K562 (cell line): ENCODE data around the gene SYNJ2. TPM values are rescaled to one million over a fixed set of nuclear protein-coding genes. Genes with fewer than 3 reads are reported as not detected.

Source experiments
- ATF1 ChIP-seq, 2 experiments: fragments of 450-650 bp in 1 of 2; IDR thresholded peaks; 2 replicates each; pipeline ENCODE4 v1.6.1; 2016; ENCODE audit warnings: missing compliant biosample characterization in 1 of 2, missing genetic modification characterization in 1 of 2
- BRCA1 ChIP-seq, 2 experiments: fragments of 450-650 bp in 1 of 2; sonication (generic) in 1 of 2; formaldehyde crosslinking in 1 of 2; IDR thresholded peaks; 2 replicates each; pipeline versions ENCODE4 v1.5.0 to v1.6.1; 2017 to 2020; ENCODE audit warnings: mild to moderate bottlenecking in 1 of 2, missing genetic modification reagents in 1 of 2
- CTBP1 ChIP-seq: fragments of 450-650 bp; IDR thresholded peaks from 2 replicates; pipeline ENCODE4 v1.6.1; 2016; ENCODE audit warnings: borderline replicate concordance
- EGR1 ChIP-seq: fragments of 450-650 bp; conservative IDR thresholded peaks from 2 replicates; pipeline ENCODE4 v1.6.1; 2017; ENCODE audit warnings: mild to moderate bottlenecking
- FOXP1 ChIP-seq: sonication (generic); formaldehyde crosslinking; IDR thresholded peaks from 2 replicates; pipeline ENCODE4 v1.8.0; 2022; ENCODE audit warnings: mild to moderate bottlenecking, missing genetic modification reagents
- HEY1 ChIP-seq: fragments of 250-450 bp; sonication (Bioruptor Pico); IDR thresholded peaks from 2 replicates; pipeline ENCODE4 v1.5.0; 2020; ENCODE audit warnings: mild to moderate bottlenecking, moderate library complexity, borderline replicate concordance
- KAT8 ChIP-seq: fragments of 450-650 bp; IDR thresholded peaks from 2 replicates; pipeline ENCODE4 v1.6.1; 2016; ENCODE audit warnings: low read depth, mild to moderate bottlenecking
- LEF1 ChIP-seq: fragments of 450-650 bp; IDR thresholded peaks from 2 replicates; pipeline ENCODE4 v1.6.1; 2016; ENCODE audit warnings: mild to moderate bottlenecking
- MTA2 ChIP-seq: fragments of 450-650 bp; IDR thresholded peaks from 2 replicates; pipeline ENCODE4 v1.6.1; 2016; ENCODE audit warnings: low read depth
- MYBL2 ChIP-seq, 2 experiments: fragments of 450-650 bp in 1 of 2; sonication (generic) in 1 of 2; formaldehyde crosslinking in 1 of 2; IDR thresholded peaks; 2 replicates each; pipeline versions ENCODE4 v1.6.1 to v1.8.1; 2017 to 2022; ENCODE audit warnings: borderline replicate concordance in 1 of 2, inconsistent platforms in 1 of 2, low read depth in 1 of 2, mild to moderate bottlenecking in 1 of 2, missing genetic modification reagents in 1 of 2, moderate library complexity in 1 of 2
- POLR2AphosphoS5 ChIP-seq: IDR thresholded peaks from 2 replicates; pipeline ENCODE4 v1.6.1; 2011; ENCODE audit warnings: mild to moderate bottlenecking, low read depth, low read length, moderate library complexity; ENCODE audit not compliant: control insufficient read depth, insufficient read depth
- RB1 ChIP-seq: fragments of 450-650 bp; IDR thresholded peaks from 2 replicates; pipeline ENCODE4 v1.6.1; 2017; ENCODE audit warnings: low read depth, mild to moderate bottlenecking
- RFX5 ChIP-seq: IDR thresholded peaks from 2 replicates; pipeline ENCODE4 v1.6.1; 2011; ENCODE audit warnings: low read depth, mild to moderate bottlenecking, improper control_type of control experiment, low read length
- SRSF9 ChIP-seq: fragments of 200-400 bp; formaldehyde crosslinking; IDR thresholded peaks from 2 replicates; pipeline ENCODE4 v1.6.1; 2017; ENCODE audit warnings: low read depth, low read length, borderline replicate concordance
- TCF3 ChIP-seq: sonication (generic); formaldehyde crosslinking; IDR thresholded peaks from 2 replicates; pipeline ENCODE4 v1.4.0; 2020; ENCODE audit warnings: mild to moderate bottlenecking, missing genetic modification reagents
- TCF7L2 ChIP-seq: fragments of 150-350 bp; IDR thresholded peaks from 2 replicates; pipeline ENCODE4 v1.6.1; 2016; ENCODE audit warnings: low read depth, mild to moderate bottlenecking, low read length, moderate library complexity
- TEAD2 ChIP-seq: fragments of 450-650 bp; IDR thresholded peaks from 2 replicates; pipeline ENCODE4 v1.6.1; 2016; ENCODE audit warnings: missing genetic modification characterization, control low read depth, missing compliant biosample characterization
- THRAP3 ChIP-seq: fragments of 450-650 bp; IDR thresholded peaks from 2 replicates; pipeline ENCODE4 v1.6.1; 2016; ENCODE audit warnings: mild to moderate bottlenecking, inconsistent platforms, borderline replicate concordance
- ZNF165 ChIP-seq: fragments of 250-450 bp; sonication (Bioruptor Pico); IDR thresholded peaks from 2 replicates; pipeline ENCODE4 v1.4.0; 2020; ENCODE audit warnings: borderline replicate concordance
- ZNF184 ChIP-seq: sonication (generic); formaldehyde crosslinking; IDR thresholded peaks from 2 replicates; pipeline ENCODE4 v1.5.0; 2020; ENCODE audit warnings: missing genetic modification reagents
- ZNF41 ChIP-seq: fragments of 250-450 bp; sonication (Bioruptor Pico); conservative IDR thresholded peaks from 2 replicates; pipeline ENCODE4 v1.4.0; 2020; ENCODE audit warnings: mild to moderate bottlenecking
- polyA plus RNA-seq, 8 experiments: library from polyadenylated mRNA; depleted of rRNA in 4 of 8; stranded (reverse) in 5 of 8; unstranded in 3 of 8; fragments of >200 nt; fragmentation: Nextera tagmentation in 2 of 8; fragmentation: Illumina TruSeq in 1 of 8; extraction: Ambion mirVana in 2 of 8; extraction: Trizol in 1 of 8; gene quantifications; 2 replicates each; pipeline versions ENCODE4 v1.2.1 to v1.2.3, GENCODE V29; 2011 to 2014; ENCODE audit warnings: inconsistent platforms in 1 of 8, missing spikeins in 1 of 8
- total RNA-seq, 7 experiments: library from RNA; depleted of rRNA in 6 of 7; stranded (reverse); fragments of >200 nt in 6 of 7; fragmentation: Illumina TruSeq in 2 of 7; extraction: Trizol in 2 of 7; gene quantifications; 2 replicates each; pipeline versions ENCODE4 v1.2.1 to v1.2.3, GENCODE V29; 2011 to 2021; ENCODE audit warnings: low replicate concordance in 1 of 7
- TF ChIP-seq, protein P1 (sequence below): fragments of 250-450 bp; sonication (Bioruptor Pico); IDR thresholded peaks from 2 replicates; pipeline ENCODE4 v1.8.0; 2022; ENCODE audit warnings: inconsistent platforms, mild to moderate bottlenecking, moderate library complexity, borderline replicate concordance
- TF ChIP-seq, protein P2 (sequence below): sonication (generic); formaldehyde crosslinking; IDR thresholded peaks from 2 replicates; pipeline ENCODE4 v1.8.0; 2023; ENCODE audit warnings: mild to moderate bottlenecking, missing genetic modification reagents
- TF ChIP-seq, protein P3 (sequence below): sonication (generic); formaldehyde crosslinking; IDR thresholded peaks from 2 replicates; pipeline ENCODE4 v1.8.1; 2022; ENCODE audit warnings: missing genetic modification reagents

SYNJ2 gene
- total and polyA plus RNA-seq, 9 of the 15 experiments (the other 6 are each of a cell fraction or from before 2014, with no cell fraction given): 3.0 to 27.7 (median 17.8) TPM

DNA sequence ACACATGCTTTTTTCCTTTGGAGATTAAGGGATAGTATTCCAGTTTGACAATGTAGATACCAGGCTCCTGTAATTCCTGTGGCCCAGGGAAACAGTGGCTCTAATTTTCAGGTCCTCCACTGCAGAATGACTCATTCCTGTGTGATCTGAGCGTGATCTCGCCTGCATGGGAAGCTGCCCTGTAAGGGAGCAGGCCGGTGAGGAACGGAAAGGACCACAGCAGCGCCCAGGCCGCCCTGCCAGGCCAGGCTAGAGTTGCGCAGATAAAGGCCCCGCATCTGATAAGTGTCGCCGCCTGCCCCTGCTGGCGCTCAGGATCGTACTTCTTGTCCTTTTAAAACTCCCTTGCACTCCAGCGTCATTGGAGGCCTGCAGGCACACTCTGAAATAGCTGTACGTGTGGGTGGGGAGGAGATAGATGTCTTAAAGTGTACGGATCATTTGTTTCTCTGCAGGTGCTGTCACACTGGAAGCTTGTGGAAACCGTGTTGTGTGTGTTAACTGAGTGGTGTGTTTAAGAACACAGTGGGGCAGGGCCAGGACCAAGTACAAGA is 60.7 kb downstream of the SYNJ2 start (continued):
- TF ChIP-seq, protein P1, sequence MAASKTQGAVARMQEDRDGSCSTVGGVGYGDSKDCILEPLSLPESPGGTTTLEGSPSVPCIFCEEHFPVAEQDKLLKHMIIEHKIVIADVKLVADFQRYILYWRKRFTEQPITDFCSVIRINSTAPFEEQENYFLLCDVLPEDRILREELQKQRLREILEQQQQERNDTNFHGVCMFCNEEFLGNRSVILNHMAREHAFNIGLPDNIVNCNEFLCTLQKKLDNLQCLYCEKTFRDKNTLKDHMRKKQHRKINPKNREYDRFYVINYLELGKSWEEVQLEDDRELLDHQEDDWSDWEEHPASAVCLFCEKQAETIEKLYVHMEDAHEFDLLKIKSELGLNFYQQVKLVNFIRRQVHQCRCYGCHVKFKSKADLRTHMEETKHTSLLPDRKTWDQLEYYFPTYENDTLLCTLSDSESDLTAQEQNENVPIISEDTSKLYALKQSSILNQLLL: no peak
- TF ChIP-seq MTA2 (0 out of 2 replicates have a peak, but pooled peaks have one; percentile 10), TEAD2 (tag) (no peak), TCF7L2 (no peak), EGR1 (peak; percentile 72), POLR2AphosphoS5 (no peak), KAT8 (no peak), RFX5 (no peak), ZNF41 (CRISPR knock-in tag) (0 out of 2 replicates have a peak, but pooled peaks have one; percentile 4), ZNF184 (no peak), THRAP3 (no peak), SRSF9 (no peak), ZNF165 (0 out of 2 replicates have a peak, but pooled peaks have one; percentile 41), RB1 (peak; percentile 32; the same call in 1 of the 2 replicates), FOXP1 (CRISPR knock-in tag) (no peak), BRCA1 (IDR thresholded peaks at IDR 0.05) (no peak), BRCA1 (CRISPR knock-in tag; IDR thresholded peaks at IDR 0.05) (no peak), MYBL2 (IDR thresholded peaks at IDR 0.05; ENCODE audit: low read depth) (no peak), MYBL2 (CRISPR knock-in tag; IDR thresholded peaks at IDR 0.05; ENCODE audit: borderline replicate concordance) (no peak), CTBP1 (peak; percentile 94), TCF3 (CRISPR knock-in tag) (peak; percentile 55; the same call in 1 of the 2 replicates), ATF1 (CRISPR knock-in tag; IDR thresholded peaks at IDR 0.05) (no peak), ATF1 (tag; IDR thresholded peaks at IDR 0.05) (peak; percentile 63; the same call in 1 of the 2 replicates), HEY1 (CRISPR knock-in tag) (no peak), LEF1 (no peak)
- TF ChIP-seq, protein P2, sequence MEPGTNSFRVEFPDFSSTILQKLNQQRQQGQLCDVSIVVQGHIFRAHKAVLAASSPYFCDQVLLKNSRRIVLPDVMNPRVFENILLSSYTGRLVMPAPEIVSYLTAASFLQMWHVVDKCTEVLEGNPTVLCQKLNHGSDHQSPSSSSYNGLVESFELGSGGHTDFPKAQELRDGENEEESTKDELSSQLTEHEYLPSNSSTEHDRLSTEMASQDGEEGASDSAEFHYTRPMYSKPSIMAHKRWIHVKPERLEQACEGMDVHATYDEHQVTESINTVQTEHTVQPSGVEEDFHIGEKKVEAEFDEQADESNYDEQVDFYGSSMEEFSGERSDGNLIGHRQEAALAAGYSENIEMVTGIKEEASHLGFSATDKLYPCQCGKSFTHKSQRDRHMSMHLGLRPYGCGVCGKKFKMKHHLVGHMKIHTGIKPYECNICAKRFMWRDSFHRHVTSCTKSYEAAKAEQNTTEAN (CRISPR knock-in tag): no peak
- TF ChIP-seq, protein P3, sequence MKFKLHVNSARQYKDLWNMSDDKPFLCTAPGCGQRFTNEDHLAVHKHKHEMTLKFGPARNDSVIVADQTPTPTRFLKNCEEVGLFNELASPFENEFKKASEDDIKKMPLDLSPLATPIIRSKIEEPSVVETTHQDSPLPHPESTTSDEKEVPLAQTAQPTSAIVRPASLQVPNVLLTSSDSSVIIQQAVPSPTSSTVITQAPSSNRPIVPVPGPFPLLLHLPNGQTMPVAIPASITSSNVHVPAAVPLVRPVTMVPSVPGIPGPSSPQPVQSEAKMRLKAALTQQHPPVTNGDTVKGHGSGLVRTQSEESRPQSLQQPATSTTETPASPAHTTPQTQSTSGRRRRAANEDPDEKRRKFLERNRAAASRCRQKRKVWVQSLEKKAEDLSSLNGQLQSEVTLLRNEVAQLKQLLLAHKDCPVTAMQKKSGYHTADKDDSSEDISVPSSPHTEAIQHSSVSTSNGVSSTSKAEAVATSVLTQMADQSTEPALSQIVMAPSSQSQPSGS: no peak
